Stimulated activated CD8-positive, alpha-beta memory T cell treated with anti-CD3 and anti-CD28 coated beads, Interleukin-15, amount 100 ng/mL, for 48 hours (primary cell): ENCODE measurements around the gene ARMC12.

Experiments
- DNase-seq, 2 donors: peaks; one replicate each; pipeline ENCODE4 v3.0.0-alpha.2; 2020; ENCODE audit warnings: low read depth in 2 of 2

The ARMC12 gene

DNA sequence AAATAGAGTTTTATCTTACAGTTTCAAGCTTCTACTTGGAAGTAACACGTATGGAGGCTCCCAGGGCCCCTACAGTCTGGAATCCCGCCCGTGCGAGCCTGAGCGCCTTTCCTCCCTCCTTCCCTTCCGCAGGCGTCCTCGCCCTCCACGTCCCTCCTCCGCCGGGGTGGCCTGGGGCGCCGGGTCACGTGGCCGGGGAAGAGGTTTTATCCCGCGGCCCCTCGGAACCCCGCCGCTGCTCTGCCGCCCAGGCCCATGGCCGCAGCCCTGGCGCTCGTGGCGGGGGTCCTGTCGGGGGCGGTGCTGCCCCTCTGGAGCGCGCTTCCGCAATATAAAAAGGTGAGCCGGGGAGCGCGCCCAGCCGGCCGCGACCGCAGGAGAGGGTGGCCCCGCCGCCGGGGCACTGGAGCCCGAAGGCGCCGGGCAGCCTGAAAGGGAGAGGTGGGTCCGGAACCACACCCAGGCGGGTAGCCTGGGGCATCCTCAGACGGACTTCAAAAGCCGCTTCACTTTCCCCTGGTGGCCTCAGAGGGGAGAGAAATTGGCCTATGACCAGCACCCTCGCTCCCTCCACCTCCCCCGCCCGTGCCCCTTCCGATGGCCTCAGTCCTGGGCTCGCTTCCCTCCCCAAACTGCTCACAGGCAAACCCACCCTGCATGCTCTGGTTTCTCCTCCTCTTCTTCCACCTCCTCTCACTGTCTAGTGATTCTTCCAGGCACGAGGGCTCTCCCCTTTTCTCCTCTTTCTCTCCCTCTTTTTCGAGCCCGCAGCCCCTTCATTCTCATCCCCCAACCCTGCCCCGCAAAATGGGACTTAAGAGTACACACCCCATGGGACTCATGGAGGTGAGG is 39.8 kb downstream of the ARMC12 start, which contains the start of gene CLPSL2:
TSS of gene CLPSL2 (plus strand) at position 235 of the 852 bp plus-strand sequence. CDS start at position 256, 21 bp downstream.
- no peak for DNase-seq

DNA sequence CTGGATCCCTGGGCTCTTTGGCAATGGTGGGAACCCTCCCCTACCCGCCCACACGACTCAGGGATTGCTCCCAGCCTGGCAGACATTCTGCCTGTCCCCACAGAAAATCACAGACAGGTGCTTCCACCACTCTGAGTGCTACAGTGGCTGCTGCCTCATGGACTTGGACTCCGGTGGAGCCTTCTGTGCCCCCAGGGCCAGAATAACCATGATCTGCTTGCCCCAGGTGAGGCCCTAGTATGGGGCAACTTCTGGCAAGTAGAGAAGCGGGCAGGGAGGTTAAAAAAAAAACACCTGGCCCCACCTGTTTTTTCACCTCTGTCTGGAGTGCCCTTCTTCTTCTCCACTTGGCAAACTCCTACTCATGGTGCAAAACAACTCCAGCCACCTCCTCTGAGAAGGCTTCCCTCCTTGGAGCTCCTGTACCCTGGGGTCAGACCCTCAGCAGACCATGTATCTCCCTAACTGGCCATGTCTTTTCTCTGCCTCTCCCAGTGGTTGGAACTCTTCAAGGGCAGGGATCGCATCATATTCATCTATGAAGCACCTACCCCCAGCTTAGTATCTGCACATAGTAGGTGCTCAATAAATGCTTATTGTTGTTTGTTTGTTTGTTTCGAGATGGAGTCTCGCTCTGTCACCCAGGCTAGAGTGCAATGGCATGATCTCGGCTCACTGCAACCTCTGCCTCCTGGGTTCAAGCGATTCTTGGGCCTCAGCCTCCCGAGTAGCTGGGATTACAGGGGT is 40.7 kb downstream of the ARMC12 start:
- no peak for DNase-seq

DNA sequence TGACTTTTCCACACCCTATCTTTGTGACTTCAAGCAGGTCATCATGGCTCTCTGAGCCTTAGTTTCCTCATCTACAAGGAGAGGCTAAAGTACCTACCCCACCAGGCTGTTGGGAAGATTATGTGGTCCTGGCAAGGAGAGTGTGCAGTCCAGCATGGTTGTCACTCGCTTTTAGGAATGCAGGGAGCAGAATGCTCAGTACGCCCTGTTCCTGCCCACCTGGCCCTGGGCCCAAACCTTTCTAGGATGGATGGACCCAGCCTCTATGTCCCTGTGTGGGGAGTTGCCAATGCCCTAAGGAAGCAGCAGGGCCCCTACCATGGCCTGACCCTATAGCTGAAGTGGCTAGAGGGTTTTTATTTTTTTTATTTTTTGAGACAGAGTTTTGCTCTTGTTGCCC is 41.6 kb downstream of the ARMC12 start:
- no peak for DNase-seq

DNA sequence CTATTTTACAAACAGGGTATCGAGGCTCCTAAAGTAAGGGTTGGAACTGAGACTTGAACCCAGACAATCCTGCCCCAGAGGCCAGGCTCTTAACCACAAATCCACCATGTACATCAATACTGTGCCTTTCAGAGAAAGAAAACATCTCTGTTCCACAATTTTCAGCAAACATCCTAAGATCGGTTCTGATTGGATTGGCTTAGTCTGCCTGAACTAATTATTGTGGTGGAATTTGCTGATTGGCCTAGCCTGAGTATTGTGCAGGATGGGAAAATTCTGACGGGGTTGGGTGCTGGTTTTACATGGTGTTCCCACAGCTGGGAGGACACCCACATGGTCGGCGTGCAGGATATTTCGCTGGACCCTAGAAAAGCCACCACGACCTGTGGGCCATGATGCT is 43.9 kb downstream of the ARMC12 start, which contains the start of gene CLPSL1:
TSS of gene CLPSL1 (plus strand) at position 301 of the 400 bp plus-strand sequence. CDS start at position 393, 92 bp downstream.
- DNase-seq = no peak

DNA sequence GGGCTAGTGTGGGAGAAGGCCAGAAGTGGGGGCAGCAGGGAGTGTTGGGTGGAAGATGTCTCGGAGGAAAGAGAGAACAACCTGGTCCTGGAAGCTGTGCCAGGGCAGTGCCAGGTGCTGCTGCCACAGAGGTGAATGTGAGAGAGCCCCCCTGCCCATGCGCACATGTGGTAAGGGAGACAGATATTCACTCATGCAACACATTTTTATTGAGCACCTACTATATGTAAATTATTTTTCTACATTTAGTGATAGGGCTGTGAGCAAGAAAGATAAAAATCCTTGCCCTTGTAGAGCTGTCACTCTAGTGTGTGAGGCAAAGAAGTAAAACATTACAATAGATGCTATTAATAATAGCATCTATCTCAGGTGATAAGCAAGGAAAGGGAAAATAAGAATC is 44.5 kb downstream of the ARMC12 start:
- no peak for DNase-seq

DNA sequence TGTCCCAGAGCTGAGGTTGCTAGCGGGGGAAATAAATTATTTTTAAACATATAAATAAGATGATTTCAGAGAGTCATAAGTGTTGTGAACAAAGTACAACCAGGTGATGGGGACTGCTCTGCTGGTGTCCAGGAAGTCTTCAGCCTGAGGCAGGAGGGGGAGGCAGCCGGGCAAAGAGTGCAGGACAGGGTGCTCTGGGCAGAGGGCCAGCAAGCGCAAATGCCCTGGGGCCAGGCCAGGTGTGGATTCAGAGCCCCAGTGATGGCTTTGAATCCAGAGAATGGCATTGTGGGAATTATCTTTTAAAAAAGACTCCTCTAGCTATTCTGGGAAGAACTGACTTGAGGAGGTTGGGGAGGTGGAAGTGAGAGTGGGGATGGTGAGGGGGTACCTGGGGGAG is 45.6 kb downstream of the ARMC12 start:
- DNase-seq = no peak

DNA sequence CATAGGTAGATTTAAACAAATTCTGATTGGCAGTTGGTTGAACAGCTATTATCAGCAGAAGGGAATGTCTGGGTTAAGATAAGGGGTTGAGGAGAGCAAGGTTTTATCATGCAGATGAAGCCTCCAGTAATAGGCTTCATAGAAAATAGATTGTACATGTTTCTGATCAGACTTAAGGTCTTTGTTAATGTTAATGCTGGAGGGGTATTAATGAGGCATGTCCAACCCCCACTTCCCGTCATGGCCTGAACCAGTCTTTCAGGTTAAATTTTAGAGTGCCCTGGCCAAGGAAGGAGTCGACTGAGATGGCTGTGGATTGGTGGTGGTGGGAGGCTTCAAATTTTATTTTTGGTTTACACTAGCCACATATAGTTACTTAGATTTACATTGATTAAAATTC is 47.4 kb downstream of the ARMC12 start:
- no peak for DNase-seq

DNA sequence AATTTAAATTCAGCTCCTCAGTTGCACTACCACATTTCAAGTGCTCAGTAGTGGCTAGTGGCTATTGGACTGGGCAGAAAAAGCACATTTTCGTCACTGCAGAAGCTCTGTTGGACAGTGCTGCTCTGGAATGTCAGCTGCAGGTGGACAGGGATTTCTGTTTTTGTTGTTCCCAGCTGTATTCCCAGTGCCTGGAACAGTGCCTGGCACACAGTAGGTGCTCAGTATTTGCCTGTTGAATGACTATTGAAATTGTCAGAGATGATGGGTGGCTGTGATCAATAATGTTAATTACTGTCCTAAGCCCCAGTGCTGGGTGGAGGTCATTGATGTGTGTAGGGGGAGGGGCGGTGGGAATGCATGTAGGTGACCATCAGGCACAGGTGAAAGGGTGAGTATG is 49.4 kb downstream of the ARMC12 start:
- DNase-seq = no peak

DNA sequence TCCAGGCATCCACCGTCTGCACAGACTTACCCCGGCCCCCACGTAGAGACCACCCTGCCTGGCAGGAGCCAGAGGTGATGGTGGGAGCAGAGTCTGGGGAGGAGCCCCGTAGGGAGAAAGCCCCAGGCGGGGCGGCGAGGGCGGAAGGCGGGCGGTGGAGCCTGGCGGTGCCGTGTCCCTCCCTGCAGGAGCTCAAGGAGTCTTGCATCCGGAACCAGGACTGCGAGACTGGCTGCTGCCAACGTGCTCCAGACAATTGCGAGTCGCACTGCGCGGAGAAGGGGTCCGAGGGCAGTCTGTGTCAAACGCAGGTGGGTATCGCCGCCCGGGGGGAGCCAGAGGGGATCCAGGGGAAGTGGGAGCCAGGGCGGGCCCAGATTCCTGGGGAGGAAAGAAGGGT is 50.0 kb downstream of the ARMC12 start:
- no peak for DNase-seq

DNA sequence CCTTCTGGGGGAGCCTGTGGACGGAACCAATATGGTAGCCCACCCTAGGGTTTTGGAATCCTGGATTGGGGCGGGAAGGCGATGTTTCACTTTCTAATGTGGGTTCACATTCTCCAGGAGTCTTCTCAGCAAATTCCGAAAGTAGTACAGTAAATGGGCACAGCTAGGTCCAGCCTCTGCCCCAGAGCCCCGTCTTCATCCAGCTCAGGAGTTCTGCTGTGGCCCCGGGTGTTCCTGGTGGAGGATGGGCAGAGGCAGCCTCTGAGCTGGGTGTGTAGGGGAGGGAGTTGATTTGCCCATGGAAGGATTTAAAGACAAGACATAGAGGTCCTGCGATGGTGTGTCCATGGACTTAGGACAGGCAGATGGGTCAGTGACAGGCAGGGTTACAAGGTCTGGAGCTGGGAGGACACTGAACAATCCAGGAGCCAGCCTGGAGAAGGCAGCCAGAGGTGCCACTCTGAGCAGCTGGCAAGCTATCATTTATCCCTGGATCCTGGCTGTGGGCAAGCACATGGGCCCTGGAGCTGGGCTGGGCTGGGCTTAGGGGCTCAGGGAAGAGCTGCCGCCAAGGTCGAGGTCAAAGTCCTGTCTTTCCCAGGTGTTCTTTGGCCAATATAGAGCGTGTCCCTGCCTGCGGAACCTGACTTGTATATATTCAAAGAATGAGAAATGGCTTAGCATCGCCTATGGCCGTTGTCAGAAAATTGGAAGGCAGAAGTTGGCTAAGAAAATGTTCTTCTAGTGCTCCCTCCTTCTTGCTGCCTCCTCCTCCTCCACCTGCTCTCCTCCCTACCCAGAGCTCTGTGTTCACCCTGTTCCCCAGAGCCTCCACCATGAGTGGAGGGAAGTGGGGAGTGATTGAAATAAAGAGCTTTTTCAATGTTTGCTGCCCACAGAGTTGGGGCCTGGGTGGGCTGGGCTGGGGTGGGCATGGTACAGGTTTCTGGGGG is 50.7 kb downstream of the ARMC12 start:
- no peak for DNase-seq

DNA sequence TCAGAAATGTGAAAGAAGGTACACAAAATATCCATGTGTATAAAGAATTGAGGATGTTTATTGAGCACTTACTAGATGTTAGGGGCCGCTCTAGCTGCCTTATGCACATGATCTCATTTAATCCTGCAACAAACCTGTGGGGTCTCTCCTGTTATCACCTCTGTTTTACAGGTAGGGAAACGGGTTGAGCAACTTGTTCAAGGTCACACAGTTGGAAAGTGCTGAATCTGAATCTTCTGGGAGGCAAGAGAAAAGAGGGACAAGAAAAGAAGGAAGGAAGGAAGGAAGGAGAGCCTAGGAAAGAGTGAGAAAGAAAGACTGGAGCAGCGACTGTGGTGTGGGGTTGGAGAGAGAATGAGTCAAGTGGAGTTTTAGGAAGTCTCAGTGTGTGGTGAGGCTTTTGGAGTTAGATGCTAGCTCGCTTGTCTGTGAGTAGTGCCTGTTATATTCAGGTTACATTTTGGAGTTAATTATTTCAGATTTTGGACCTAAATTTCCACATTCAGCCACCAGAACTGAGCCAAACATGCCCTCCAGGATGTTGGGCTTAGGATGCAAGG is 51.7 kb downstream of the ARMC12 start:
- DNase-seq = no peak

DNA sequence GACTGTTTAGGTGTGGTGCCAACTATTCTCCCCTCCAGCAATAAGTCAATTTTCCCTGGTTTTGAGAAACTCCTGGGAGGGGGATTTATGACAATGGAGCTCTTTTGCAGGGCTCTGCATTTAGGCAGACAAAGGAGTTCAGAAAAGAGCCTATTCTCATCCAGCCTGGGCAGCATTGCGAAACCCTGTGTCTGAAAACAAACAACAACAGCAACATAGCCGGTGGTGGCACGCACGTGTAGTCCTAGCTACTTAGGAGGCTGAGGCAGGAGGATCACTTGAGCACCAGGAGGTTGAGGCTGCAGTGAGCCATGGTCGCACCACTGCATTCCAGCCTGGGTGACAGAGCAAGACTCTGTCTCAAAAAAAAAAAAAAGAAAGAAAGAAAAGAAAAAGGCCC is 53.9 kb downstream of the ARMC12 start:
- no peak for DNase-seq

DNA sequence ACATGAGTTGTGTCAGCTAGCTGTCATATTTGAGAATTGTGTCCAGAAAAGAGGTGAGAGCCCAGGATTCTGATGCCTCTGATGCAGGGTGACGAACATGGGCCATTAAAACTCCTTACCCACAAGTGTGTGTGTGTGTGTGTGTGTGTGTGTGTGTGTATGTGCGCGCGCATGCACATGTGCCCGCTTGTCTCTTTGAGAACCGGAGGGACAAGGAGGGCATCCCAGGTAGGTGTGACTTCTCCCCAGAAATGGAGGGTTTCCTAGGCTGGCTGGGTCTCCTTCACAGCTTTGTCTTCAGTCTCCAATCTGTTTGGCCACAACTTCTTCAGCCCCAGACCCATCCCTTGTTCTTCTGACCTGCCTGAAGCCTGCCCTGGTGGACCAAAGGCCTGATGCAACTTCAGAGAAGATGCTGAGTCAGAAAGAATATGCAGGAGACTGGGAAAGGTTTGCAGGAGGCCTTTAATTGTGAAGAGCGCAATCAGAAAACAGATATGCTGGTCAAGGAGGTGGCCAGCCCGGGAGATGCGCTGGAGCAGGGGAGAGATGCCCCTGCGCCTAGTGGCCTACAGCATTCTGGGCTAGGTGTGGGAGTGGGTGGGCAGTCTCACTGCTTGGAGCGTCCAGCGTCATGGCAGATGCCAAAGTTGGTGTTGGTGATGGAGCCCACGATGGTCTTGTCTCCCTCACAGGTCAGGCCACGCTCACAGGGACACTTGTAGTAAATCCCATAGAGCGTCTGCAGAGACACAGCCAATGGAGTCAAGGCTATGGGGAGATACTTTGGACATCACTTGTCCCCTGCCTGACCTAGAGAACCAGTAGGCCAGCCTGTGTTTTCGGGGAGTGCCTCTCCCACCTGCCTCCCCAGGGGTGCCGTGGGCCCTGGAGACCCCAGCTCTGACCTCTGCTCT is 58.0 kb downstream of the ARMC12 start:
- no peak for DNase-seq

DNA sequence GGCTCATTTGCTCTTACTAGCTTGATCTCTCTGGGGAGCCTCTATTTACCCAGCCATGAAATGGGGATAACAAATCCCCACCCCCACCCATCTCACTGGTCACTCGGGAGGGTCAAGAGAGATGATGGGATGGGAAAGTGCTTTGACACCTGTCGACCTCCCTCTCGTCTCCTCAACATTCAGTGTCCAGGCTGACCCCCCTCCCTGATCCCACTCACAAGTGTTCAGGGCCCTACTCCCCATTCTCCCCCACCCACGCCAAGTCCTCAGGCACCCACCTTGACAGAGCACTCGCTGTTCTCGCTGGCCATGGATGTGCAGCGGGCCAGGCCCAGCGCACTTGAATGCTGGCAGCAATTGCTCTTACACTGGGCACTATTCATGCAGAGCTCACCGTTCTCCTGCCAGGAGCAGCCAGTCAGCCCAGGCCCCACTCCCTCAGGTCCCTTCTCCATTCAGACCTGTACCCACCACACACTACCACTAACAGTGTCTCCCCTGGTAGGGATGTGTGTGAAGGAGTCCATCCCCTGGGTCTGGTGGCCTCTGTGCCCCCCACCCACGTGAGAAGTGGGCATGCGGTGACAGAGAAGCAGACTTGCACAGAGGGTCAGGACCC is 58.7 kb downstream of the ARMC12 start:
- DNase-seq = no peak

DNA sequence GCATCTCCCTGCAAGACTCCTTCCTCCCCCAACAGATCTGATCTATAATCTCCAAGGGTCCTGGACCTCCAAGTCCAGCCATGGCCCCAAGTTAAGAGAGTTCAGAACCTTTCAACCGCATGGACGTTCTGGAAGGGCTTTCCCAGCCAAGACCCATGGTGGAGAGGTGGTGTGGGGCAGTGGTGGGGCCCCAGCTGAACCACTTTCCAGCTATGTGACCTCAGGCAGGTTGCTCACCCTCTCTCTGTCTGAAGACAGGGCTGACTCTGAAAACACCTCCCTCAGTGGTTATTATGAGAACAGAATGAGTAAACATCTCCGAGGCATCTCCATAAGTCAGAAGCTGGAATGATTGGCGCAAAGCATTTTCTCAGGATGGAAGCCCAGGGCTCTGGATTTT is 59.4 kb downstream of the ARMC12 start:
- DNase-seq = no peak

DNA sequence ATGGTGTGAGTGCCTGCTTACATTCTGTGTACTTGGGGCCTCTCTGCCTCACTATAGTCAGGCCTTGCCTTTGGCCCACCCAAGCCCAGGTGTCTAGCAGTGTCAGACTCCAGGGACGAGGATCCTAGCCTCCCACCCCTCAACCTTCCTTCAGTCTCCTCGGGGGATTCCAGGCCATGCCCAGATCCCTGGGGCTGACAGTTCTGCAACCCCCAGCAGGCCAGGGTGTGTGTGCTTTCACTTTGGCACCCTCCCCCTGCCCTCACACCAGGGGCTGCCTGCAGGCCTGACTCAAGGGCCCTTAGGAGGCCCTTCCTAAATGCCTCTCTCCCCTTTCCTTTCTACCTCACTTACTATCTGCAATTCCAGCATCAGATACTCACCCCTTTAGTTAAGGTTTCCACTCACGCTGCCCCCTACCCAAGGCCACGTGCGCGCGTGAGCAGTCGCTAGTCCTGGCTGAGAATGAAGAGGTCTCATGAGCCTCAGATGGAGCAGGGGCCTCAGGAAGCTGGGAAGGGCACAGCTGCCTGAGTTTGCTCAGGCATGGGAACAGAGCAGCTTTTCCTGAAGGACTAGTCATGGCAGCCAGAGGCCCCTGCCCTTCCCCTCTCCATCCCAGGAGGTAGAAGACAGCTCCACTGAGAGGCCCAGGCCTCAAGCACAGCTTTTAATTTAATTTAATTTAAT is 61.1 kb downstream of the ARMC12 start:
- DNase-seq = no peak
